Measurements from ENCODE around the gene DYNC1I1. TPM values are rescaled to one million over a fixed set of nuclear protein-coding genes. Genes with fewer than 3 reads are reported as not detected.

The DYNC1I1 gene
- total RNA-seq, 4 donors from 2014 or later = 1.4 to 10.7 (median 3.4) TPM

DNA sequence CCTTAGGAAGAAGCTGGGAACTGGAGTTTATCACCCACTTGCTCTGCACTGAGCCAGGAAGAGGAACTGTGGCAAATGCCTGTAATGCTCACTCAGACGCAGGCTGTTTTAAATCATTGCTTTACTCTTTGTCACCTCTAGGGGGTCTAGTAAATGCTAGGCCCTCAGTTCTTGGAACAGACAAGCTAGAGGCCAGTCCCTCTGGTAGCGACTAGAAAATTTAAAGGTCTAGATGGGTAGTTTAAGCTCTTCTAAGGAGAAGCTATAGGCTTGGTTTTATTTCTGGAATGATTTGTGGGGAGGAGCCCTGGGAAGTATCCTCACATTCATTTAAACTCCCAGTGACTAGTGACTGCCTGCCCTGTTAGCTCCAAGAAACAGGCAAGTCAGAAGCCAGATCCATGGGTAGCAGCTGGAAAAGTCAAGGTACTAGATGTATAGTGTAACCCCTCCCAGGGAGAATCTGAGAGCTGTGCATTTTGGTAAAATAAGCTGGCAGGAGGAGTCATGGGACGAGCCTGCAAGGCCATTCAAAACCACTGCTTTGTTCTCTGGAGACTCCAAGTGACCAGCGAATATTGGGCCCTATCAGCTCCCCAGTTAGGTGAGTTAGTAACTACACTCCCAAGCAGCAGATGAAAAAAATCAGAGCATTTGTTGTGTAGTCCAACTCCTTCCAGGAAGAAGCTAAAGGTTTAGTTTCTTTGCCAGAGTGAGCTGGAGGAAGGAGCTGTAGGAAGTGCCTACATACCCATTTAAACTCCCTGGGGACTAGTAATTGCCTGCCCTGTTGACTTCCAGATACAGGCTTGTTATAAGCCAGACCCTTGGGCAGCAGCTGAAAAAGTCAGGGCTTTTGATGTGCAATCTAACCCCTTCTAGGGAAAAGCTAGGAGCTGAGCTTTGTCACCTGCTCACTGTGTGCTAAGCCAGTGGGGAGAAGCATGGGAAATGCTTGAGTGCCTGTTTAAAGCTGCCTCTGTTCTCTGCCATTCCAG lies 68.9 kb downstream of the DYNC1I1 start:
- no peak for DNase-seq
- TF ChIP-seq, protein P1, sequence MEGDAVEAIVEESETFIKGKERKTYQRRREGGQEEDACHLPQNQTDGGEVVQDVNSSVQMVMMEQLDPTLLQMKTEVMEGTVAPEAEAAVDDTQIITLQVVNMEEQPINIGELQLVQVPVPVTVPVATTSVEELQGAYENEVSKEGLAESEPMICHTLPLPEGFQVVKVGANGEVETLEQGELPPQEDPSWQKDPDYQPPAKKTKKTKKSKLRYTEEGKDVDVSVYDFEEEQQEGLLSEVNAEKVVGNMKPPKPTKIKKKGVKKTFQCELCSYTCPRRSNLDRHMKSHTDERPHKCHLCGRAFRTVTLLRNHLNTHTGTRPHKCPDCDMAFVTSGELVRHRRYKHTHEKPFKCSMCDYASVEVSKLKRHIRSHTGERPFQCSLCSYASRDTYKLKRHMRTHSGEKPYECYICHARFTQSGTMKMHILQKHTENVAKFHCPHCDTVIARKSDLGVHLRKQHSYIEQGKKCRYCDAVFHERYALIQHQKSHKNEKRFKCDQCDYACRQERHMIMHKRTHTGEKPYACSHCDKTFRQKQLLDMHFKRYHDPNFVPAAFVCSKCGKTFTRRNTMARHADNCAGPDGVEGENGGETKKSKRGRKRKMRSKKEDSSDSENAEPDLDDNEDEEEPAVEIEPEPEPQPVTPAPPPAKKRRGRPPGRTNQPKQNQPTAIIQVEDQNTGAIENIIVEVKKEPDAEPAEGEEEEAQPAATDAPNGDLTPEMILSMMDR (IDR thresholded peaks at IDR 0.05) = peak in 1 of 6 experiments; percentile 6
- no peak for TF ChIP-seq POLR2A (IDR thresholded peaks at IDR 0.05)
- no peaks in the 10 kb centered on the region for H3K27me3 ChIP-seq

DNA sequence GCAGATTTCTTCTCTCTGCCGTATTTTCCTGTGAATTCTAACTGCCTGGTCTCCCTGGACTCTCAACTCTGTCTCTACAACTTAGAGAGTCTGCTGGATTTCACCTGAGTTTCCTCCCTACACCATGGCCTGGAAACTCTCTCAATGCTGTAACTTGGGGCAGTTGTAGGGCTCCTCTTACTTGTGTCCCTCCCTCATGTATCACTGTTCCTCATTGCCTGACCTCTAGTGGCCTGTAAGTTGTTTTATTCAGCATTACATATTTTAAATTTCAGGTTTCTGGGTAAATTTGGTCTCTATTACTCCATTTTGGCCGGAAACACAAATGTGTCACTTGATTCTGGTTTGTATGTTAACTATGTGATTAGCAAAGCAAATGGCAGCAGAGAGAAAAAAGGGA lies 70.9 kb downstream of the DYNC1I1 start:
- Histone ChIP-seq H3K4me1 (no peaks in the 10 kb centered on the region), H3K27ac (no peak overlapping the region), H3K9me3 (no peaks in the 10 kb centered on the region), H3K4me3 (no peak overlapping the region), H3K27me3 (no peaks in the 10 kb centered on the region), H3K36me3 (no peaks in the 10 kb centered on the region)
- no peak for DNase-seq
- TF ChIP-seq, protein P1 (IDR thresholded peaks at IDR 0.05) = no peak
- TF ChIP-seq POLR2A (IDR thresholded peaks at IDR 0.05) = no peak

More for the DNA sequence above, 68.9 kb downstream of the DYNC1I1 start:
- Histone ChIP-seq H3K4me3 (no peak overlapping the region), H3K4me1 (no peaks in the 10 kb centered on the region), H3K27ac (no peak overlapping the region), H3K36me3 (no peaks in the 10 kb centered on the region), H3K9me3 (no peaks in the 10 kb centered on the region)

DNA sequence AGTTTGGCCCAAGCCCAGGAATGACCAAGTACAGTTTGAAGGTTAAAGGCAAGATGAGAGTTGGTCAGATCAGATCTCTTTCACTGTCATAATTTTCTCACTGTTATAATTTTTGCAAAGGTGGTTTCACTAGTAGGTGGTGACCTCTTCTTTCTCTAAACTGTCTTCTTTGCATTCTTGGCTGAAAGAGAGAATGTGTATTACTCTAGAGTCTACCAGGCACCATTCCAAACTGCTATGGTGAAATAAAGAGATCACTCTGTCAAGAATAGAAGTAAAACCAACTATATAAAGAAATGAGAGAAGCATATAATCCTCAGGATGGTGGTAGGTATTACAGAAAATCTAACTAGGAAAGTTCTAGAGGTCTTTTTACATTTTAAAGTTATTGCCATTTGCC lies 72.7 kb downstream of the DYNC1I1 start:
- Histone ChIP-seq H3K27ac (no peak overlapping the region), H3K36me3 (no peaks in the 10 kb centered on the region), H3K27me3 (no peaks in the 10 kb centered on the region), H3K9me3 (no peaks in the 10 kb centered on the region), H3K4me1 (no peaks in the 10 kb centered on the region), H3K4me3 (no peak overlapping the region)
- no peak for DNase-seq
- TF ChIP-seq POLR2A (IDR thresholded peaks at IDR 0.05) = no peak
- TF ChIP-seq, protein P1 (IDR thresholded peaks at IDR 0.05) = no peak

DNA sequence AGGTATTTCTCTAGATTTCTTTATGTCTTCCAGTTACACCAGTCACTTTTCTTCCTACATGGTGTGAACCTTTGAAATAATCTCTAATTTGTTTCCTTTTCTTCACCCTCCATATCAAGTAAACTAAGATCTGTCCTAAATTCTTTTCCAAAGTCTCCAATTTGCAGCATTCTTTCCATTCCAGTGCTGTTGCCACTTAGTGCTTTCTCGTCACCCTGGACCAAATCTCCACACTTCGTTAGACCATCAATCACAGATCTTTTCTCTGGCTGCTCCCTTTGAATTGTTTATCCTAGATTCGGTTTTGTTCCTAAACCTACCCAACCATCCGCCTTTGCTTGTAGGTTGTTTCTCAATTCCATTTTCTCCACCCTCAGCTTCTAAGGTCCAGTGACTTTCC lies 74.7 kb downstream of the DYNC1I1 start:
- no peak for TF ChIP-seq POLR2A (IDR thresholded peaks at IDR 0.05)
- TF ChIP-seq, protein P1 (IDR thresholded peaks at IDR 0.05) = no peak
- H3K4me3 ChIP-seq = no peak overlapping the region
- no peaks in the 10 kb centered on the region for H3K36me3 ChIP-seq
- no peaks in the 10 kb centered on the region for H3K9me3 ChIP-seq
- H3K4me1 ChIP-seq = no peaks in the 10 kb centered on the region
- H3K27ac ChIP-seq = no peak overlapping the region
- no peaks in the 10 kb centered on the region for H3K27me3 ChIP-seq
- no peak for DNase-seq

DNA sequence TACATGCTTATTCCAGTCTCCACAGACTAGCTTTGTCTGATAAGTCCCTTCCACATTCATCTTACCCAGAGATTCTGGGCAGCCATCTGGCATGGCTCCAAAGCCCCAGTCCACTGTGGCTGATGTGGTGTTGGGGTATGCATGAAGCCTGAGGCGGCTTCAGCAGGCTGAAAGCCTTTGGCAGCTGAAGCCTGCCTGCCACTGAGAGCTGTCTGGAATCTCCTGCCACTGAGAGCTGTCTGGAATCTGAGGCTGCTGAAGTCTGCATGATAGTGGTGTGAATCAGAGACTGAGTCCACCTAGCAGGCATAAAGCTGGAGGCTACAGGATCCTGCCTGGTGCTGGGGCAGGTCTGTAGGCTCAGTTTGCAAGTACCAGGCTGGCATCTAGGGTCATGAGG lies 87.1 kb downstream of the DYNC1I1 start:
- H3K36me3 ChIP-seq = no peaks in the 10 kb centered on the region
- no peak overlapping the region for H3K4me3 ChIP-seq
- H3K9me3 ChIP-seq = no peaks in the 10 kb centered on the region
- no peaks in the 10 kb centered on the region for H3K4me1 ChIP-seq
- DNase-seq = no peak
- no peak for TF ChIP-seq POLR2A (IDR thresholded peaks at IDR 0.05)
- TF ChIP-seq, protein P1 (IDR thresholded peaks at IDR 0.05) = no peak
- H3K27me3 ChIP-seq = no peaks in the 10 kb centered on the region
- H3K27ac ChIP-seq = no peak overlapping the region
